SW 1271 (cell line): ENCODE measurements around the gene ADGRA1.

Experiments
- DNase-seq, 2 experiments: peaks; one replicate each; lab custom pipeline; 2025; lab: John Stamatoyannopoulos, UW

The ADGRA1 gene

GRCh38 chr10:133178357-133179127 lies 90.8 kb downstream of the ADGRA1 start:
- DNase-seq, result no peak

- no peak for DNase-seq
These were observed 91.4 kb downstream of the ADGRA1 start for GRCh38 chr10:133179128-133179520.

GRCh38 chr10:133179651-133180050 lies 91.9 kb downstream of the ADGRA1 start:
- DNase-seq, result no peak

GRCh38 chr10:133180192-133180964 lies 92.7 kb downstream of the ADGRA1 start:
- DNase-seq, result no peak

GRCh38 chr10:133180965-133181639 lies 93.4 kb downstream of the ADGRA1 start:
- no peak for DNase-seq
